Measurements from ENCODE around the gene DMTF1.

The DMTF1 gene

GRCh38 chr7:87146740-87147386 lies 5.4 kb upstream of the DMTF1 start:
- no peak for TF ChIP-seq CTCF (IDR thresholded peaks at IDR 0.05; ENCODE audit: borderline replicate concordance, extremely low read depth, low read length, poor library complexity, severe bottlenecking)
- TF ChIP-seq EZH2 (IDR thresholded peaks at IDR 0.05; ENCODE audit: borderline replicate concordance, low read depth, low read length, severe bottlenecking): no peak
- ATAC-seq (ENCODE audit: insufficient read depth, low read depth) (no peak), DNase-seq (no peak)
- Histone ChIP-seq H3K9ac (ENCODE audit: low read depth, low read length) (no peak overlapping the region), H4K20me1 (ENCODE audit: insufficient read depth, low read length) (no peaks in the 10 kb centered on the region), H3K79me2 (ENCODE audit: insufficient read depth, low read length) (peaks cover under 1% of the 10 kb centered on the region; the same call in 1 of the 2 replicates), H3K27me3 (ENCODE audit: insufficient read depth, low read length, poor library complexity) (no peaks in the 10 kb centered on the region), H3K4me3 (ENCODE audit: low read depth in 1 of 2, low read length in 2 of 2) (no peak overlapping the region), H3K4me1 (ENCODE audit: insufficient read depth, low read length) (peaks cover 9% of the 10 kb centered on the region), H2AFZ (ENCODE audit: low read depth, low read length) (no peak overlapping the region), H3K27ac (ENCODE audit: low read length) (no peak overlapping the region), H3K36me3 (ENCODE audit: insufficient read depth, low read length) (no peaks in the 10 kb centered on the region), H3K9me3 (ENCODE audit: insufficient read depth, low read length, severe bottlenecking) (no peaks in the 10 kb centered on the region), H3K4me2 (ENCODE audit: insufficient read depth, low read length) (no peak overlapping the region)

- Histone ChIP-seq H3K36me3 (ENCODE audit: insufficient read depth, low read length) (no peaks in the 10 kb centered on the region; the same call in 1 of the 2 replicates), H3K4me2 (ENCODE audit: insufficient read depth, low read length) (no peak overlapping the region), H3K27ac (ENCODE audit: low read length) (no peak overlapping the region), H3K4me1 (ENCODE audit: insufficient read depth, low read length) (peaks cover 9% of the 10 kb centered on the region), H4K20me1 (ENCODE audit: insufficient read depth, low read length) (no peaks in the 10 kb centered on the region), H3K79me2 (ENCODE audit: insufficient read depth, low read length) (peaks cover 5% of the 10 kb centered on the region), H3K9me3 (ENCODE audit: insufficient read depth, low read length, severe bottlenecking) (no peaks in the 10 kb centered on the region), H3K27me3 (ENCODE audit: insufficient read depth, low read length, poor library complexity) (no peaks in the 10 kb centered on the region), H2AFZ (ENCODE audit: low read depth, low read length) (no peak overlapping the region), H3K9ac (ENCODE audit: low read depth, low read length) (no peak overlapping the region), H3K4me3 (ENCODE audit: low read depth in 1 of 2, low read length in 2 of 2) (no peak overlapping the region)
- no peak for ATAC-seq (ENCODE audit: insufficient read depth, low read depth)
- no peak for TF ChIP-seq EZH2 (IDR thresholded peaks at IDR 0.05; ENCODE audit: borderline replicate concordance, low read depth, low read length, severe bottlenecking)
- TF ChIP-seq CTCF (IDR thresholded peaks at IDR 0.05; ENCODE audit: borderline replicate concordance, extremely low read depth, low read length, poor library complexity, severe bottlenecking): no peak
- no peak for DNase-seq
Observed at GRCh38 chr7:87147500-87147899, 4.8 kb upstream of the DMTF1 start.

- TF ChIP-seq EZH2 (IDR thresholded peaks at IDR 0.05; ENCODE audit: borderline replicate concordance, low read depth, low read length, severe bottlenecking) (no peak), CTCF (IDR thresholded peaks at IDR 0.05; ENCODE audit: borderline replicate concordance, extremely low read depth, low read length, poor library complexity, severe bottlenecking) (peak; percentile 60)
- Histone ChIP-seq H3K79me2 (ENCODE audit: insufficient read depth, low read length) (peaks cover 14% of the 10 kb centered on the region), H3K9ac (ENCODE audit: low read depth, low read length) (no peak overlapping the region), H3K4me2 (ENCODE audit: insufficient read depth, low read length) (no peak overlapping the region), H3K36me3 (ENCODE audit: insufficient read depth, low read length) (no peaks in the 10 kb centered on the region; the same call in 1 of the 2 replicates), H3K9me3 (ENCODE audit: insufficient read depth, low read length, severe bottlenecking) (no peaks in the 10 kb centered on the region), H3K27ac (ENCODE audit: low read length) (no peak overlapping the region), H3K27me3 (ENCODE audit: insufficient read depth, low read length, poor library complexity) (no peaks in the 10 kb centered on the region), H2AFZ (ENCODE audit: low read depth, low read length) (no peak overlapping the region), H4K20me1 (ENCODE audit: insufficient read depth, low read length) (peaks cover under 1% of the 10 kb centered on the region; the same call in 1 of the 2 replicates), H3K4me1 (ENCODE audit: insufficient read depth, low read length) (peaks cover 10% of the 10 kb centered on the region), H3K4me3 (ENCODE audit: low read depth in 1 of 2, low read length in 2 of 2) (no peak overlapping the region)
- no peak for DNase-seq
- no peak for ATAC-seq (ENCODE audit: insufficient read depth, low read depth)
Observed at GRCh38 chr7:87148332-87148955, 3.8 kb upstream of the DMTF1 start.

All from DND-41 (cell line).